ENCODE data around the gene DIRAS1. TPM values are rescaled to one million over a fixed set of nuclear protein-coding genes. Genes with fewer than 3 reads are reported as not detected.

Gene DIRAS1
- total and polyA plus RNA-seq, 2 of the 8 experiments (the other 6 are each of a cell fraction or from before 2014, with no cell fraction given) = 20.2 to 22.3 TPM

- TF ChIP-seq TCF12 (IDR thresholded peaks at IDR 0.05; ENCODE audit: low read depth, low read length) (no peak), SAP30 (IDR thresholded peaks at IDR 0.05; ENCODE audit: insufficient read depth, insufficient replicate concordance, low read length) (no peak), TBP (IDR thresholded peaks at IDR 0.05; ENCODE audit: low read depth, low read length) (no peak)
Measured at GRCh38 chr19:2763687-2764086, 42.5 kb upstream of the DIRAS1 start (continued).

All from H1 (cell line).